A549 treated with AZD2906 at 1 μM for 4 hours (cell line): ENCODE results near the gene GCM1. TPM values are rescaled to one million over a fixed set of nuclear protein-coding genes. Genes with fewer than 3 reads are reported as not detected.

Experiments used
- total RNA-seq: library from RNA; stranded (reverse); fragments of 200-300 nt; extraction: Qiagen RNA extraction; gene quantifications from 5 replicates; pipeline ENCODE4 v1.2.3, GENCODE V29; 2022

GCM1 gene
- 0.02 to 0.03 TPM in 2 of 5 replicates, not detected in the others for total RNA-seq

GRCh38 chr6:53148684-53149083, at the start of gene GCM1:
Gene GCM1, minus strand, starts transcription at chr6:53148841. Its CDS starts 3,209 bp downstream, at chr6:53145632.

Other genes starting within 250 kb of the GCM1 start
- not detected in 5 replicates for gene GSTA3, start 239.1 kb downstream of the GCM1 start, total RNA-seq
- 7.9 to 9.0 TPM (median 8.5 TPM) in 5 replicates for gene GSTA4, start 153.6 kb downstream of the GCM1 start, total RNA-seq
- gene CILK1, start 87.0 kb downstream of the GCM1 start, total RNA-seq, result 1.7 to 2.9 TPM (median 2.2 TPM) in 5 replicates
- gene FBXO9, start 83.4 kb downstream of the GCM1 start, total RNA-seq, result 29.7 to 36.6 TPM (median 35.1 TPM) in 5 replicates
- gene ELOVL5, start 200.1 kb upstream of the GCM1 start, total RNA-seq, result 61.4 to 73.3 TPM (median 68.9 TPM) in 5 replicates